Activated T-cell treated with anti-CD3 and anti-CD28 coated beads for 1 hour (primary cell): Measurements from ENCODE around the gene KCNK4.

ENCODE experiments used
- DNase-seq: peaks from one replicate; pipeline ENCODE4 v3.0.0-alpha.2; 2020; ENCODE audit warnings: low read depth

The KCNK4 gene

GRCh38 chr11:64268893-64269539, 22.1 kb upstream of the KCNK4 start:
- peak; percentile 26 for DNase-seq

GRCh38 chr11:64269540-64270220, 21.4 kb upstream of the KCNK4 start:
- DNase-seq = peak; percentile 94

- DNase-seq = no peak
Observed at GRCh38 chr11:64275031-64275800, 15.9 kb upstream of the KCNK4 start.

GRCh38 chr11:64275841-64276240, 15.3 kb upstream of the KCNK4 start:
- DNase-seq = no peak

GRCh38 chr11:64276653-64277431, 14.3 kb upstream of the KCNK4 start:
- no peak for DNase-seq

GRCh38 chr11:64278576-64279190, 12.4 kb upstream of the KCNK4 start:
- DNase-seq = no peak

DNA sequence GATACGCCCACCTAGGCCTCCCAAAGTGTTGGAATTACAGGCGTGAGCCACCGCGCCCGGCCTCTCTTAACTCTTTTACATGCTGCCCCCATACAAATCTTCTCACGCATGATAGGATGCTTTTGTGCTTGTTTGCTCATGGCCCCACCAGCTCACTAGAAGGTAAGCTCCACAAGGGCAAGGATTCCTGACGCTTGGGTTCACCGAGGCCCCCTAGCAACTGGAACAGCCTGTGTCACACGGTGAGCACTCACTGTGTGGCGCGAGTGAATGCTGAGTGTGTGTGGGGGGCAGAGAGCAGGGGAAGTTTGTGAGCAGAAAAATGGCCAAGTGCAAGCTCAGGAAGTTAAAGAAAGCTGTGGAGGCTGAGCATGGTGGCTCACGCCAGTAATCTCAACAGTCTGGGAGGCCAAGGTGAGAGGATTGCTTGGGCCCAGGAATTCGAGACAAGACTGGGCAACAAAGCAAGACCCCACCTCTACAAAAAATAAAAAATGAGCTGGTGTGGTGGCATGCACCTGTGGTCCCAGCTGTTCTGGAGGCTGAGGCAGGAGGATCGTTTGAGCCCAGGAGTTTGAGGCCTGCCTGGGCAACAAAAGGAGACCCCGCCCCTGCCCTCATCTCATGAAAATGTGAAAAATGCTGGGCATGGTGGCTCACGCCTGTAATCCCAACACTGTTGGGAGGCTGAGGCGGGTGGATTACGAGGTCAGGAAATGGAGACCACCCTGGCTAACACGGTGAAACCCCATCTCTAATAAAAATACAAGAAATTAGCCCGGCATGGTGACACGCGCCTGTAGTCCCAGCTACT, 8.9 kb upstream of the KCNK4 start:
- no peak for DNase-seq

GRCh38 chr11:64283092-64283491, 8.0 kb upstream of the KCNK4 start:
- DNase-seq = no peak

DNA sequence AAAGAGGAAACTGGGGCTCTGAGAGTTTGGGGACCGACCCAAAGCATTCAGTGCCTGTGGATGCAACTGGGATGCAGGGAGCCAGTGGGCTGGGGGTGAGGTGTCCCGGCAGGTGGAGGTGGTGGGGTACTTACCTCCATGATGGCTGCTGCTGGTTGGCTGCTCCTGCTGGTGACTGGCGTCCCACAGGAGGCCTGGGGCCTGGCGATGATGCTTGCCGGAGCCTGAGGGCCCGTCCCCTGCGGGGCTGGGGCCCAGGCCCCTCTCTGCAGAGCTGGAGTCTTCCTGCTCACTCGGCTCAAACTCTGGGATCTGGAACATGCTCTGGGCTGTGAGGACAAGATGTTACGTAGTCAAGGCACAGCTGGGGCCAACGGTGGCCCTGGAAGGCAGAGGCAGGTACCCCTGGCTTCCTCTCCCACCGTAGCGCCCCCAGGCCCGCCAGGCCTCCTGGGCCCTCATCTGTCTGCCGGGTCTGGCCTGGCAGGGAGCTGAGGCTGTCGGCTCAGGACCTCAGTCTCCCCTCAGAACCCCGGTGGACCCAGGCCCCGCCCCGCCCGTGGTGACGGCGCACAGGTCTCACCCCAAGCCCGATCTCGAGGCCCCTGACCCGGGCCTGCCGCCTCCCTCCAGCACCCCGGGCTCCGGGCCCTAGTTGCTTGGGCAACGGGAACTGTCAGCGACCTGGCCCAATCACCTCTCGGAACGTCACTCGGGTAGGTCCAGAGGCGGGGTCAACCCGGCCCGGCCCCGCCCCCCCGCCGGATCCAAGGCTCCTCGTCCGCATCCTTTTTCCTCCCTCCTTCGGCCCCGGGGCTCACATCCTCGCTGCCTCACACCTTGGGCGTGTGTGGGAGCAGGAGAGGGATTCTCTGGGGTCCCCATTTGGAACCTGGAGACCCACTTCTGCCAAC, 6.8 kb upstream of the KCNK4 start, which contains the start of gene BAD:
Gene BAD (minus strand): TSS at position 618 of the 914 bp plus-strand sequence. CDS start 297 bp downstream, at position 321.
- DNase-seq = peak; percentile 86

DNA sequence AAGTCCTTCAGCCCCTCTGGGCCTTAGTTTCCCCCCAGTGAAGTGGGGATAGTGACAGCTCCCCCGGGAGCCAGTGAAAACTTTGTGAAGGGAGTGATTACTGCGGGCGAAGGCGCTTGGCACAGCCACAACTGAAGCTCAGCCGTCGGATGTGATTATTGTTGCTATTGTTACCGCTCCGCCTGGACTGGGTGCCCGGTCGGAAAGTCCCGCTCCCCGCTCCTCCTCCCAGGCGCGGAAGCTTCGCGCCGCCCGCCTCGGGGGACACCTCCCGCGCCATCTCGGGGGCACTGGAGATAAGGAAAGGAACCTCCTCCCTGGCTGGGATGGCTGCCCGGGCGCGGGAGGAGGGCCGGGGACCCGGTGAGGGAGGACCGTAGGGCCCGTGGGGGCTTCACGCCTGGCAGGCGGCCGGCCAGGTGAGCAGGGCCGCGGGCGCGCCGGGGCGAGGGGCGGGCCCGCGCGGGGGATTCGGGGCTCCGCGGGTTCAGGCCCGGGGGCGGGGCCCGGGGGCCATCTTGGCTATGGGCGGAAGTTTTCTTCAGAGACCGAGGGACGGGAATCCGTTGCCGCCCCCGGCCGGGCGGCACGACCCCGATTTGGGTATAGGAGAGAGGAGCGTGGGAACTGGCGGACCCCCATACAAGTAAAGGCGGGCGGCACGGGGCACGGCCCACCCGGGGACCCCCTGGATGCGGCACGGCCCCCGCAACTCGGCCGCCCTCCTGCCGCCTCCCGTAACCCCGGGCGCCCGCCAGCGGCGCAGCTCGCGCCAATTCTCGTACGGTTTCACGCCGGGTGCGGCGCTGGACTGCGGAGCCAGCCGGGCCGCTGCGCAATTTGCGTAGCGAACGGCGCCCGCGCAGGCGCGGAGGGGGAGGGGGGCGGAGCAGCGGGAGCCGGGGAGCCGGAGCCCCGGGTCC, 5.9 kb upstream of the KCNK4 start, which contains the start of gene GPR137:
Gene GPR137 (plus strand): TSS at position 887 of the 923 bp plus-strand sequence. CDS start 677 bp downstream, outside the sequence.
- DNase-seq = peak; percentile 89

DNA sequence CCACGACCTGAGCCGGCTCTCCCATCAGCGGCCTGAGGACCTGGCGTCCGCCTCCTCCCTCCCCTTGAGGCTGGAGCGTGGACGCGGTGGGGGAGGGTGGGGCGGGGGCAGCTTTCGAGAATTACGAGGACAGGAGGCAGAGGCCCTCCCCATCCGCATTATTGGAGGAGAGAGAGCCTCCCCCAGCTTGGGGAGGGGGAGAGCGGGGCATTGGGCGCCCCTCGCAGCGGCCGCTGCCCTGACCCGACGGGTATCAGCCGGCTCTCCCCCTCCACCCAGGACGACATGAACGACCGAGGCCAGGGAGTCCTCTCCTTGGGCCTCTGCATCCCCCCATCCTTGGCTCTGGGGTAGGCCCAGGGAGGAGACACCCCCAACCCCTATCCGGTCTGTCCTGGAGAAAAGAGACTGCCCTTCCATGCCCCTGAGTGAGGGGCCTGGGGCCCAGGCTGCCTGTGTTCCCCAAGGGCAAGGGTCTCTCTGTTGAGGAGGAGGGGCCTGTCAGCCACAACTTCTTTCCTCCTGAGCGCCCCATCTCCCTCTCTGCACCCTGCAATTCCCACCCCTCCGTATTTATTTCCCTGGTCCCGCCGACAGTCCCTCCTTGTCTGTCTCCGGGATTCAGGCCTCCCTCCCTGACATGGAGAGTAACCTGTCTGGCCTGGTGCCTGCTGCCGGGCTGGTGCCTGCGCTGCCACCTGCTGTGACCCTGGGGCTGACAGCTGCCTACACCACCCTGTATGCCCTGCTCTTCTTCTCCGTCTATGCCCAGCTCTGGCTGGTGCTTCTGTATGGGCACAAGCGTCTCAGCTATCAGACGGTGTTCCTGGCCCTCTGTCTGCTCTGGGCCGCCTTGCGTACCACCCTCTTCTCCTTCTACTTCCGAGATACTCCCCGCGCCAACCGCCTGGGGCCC, 5.0 kb upstream of the KCNK4 start:
- DNase-seq = no peak

DNA sequence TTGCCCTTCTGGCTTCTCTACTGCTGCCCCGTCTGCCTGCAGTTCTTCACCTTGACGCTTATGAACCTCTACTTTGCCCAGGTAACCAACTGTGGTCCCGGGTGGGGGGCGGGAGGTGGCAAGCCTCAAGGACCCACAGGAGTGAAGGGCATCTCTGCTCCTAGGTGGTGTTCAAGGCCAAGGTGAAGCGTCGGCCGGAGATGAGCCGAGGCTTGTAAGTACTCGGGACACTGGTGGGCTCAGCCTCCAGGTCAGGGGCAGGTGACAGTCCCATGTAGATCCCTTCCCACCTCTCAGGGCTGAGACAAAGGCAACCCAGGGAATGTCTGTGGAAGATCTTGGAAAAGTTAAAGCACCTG, 4.3 kb upstream of the KCNK4 start:
- DNase-seq = no peak

- no peak for DNase-seq
Observed at GRCh38 chr11:64287676-64288352, 3.3 kb upstream of the KCNK4 start.

DNA sequence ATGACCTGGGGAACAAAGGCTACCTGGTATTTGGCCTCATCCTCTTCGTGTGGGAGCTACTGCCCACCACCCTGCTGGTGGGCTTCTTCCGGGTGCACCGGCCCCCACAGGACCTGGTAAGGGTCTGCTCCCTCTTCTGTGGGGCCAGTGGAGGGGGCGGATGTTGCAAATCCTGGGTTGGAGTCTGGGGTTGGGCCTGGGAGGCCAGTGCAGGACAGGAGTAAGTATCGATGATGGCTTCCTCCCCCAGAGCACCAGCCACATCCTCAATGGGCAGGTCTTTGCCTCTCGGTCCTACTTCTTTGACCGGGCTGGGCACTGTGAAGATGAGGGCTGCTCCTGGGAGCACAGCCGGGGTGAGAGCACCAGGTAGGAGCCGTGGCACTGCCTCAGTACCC, 2.8 kb upstream of the KCNK4 start:
- DNase-seq = no peak

GRCh38 chr11:64289002-64289564, 2.0 kb upstream of the KCNK4 start:
- no peak for DNase-seq
